ENCODE results near the gene ATXN1. TPM values are rescaled to one million over a fixed set of nuclear protein-coding genes. Genes with fewer than 3 reads are reported as not detected.
A peak's percentile ranks its signal among the peaks of the same experiment; 100 is the strongest.

Gene ATXN1
- total RNA-seq, 2 donors from 2014 or later = 41.0 to 115 TPM

DNA sequence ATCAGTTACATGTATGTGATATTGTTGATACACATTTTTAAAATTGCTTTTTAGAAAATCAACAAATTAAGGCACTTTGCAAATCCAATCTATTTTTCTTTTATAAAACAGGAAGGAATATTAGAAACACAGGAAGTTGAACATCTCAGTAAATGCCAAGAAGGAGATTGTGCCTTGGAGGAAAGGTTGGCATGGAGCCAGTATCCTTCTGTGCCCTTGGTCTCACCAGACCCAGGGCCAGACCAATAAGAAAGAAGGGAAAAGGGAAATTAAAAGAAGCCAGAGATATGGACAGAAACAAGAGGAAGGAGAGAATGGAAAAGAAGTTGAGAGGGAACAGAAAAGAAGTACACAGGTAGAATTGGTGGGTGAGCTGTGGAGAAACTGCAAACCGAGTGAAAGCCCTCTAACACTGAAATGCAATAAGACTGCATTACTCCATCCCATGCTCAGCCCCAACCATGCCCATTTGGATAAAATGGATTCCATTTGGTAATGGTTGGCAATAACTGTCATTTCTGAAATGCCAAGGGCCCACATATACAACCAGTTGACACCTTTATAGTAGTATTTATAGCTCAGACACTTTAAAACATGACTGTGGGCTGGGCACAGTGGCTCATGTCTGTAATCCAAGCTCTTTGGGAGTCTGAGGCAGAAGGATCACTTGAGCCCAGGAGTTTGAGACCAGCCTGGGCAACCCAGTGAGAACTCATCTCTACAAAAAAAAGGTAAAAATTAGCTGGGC lies 389.1 kb downstream of the ATXN1 start:
- Mint-ChIP-seq H3K27me3 (no peaks in the 10 kb centered on the region), H3K9me3 (no peaks in the 10 kb centered on the region), H3K4me1 (peaks cover 9% of the 10 kb centered on the region), H3K27ac (no peak overlapping the region), H3K4me3 (no peak overlapping the region), H3K36me3 (ENCODE audit: low read depth) (peaks cover 32% of the 10 kb centered on the region)
- ATAC-seq (replicated peaks) = no peak

DNA sequence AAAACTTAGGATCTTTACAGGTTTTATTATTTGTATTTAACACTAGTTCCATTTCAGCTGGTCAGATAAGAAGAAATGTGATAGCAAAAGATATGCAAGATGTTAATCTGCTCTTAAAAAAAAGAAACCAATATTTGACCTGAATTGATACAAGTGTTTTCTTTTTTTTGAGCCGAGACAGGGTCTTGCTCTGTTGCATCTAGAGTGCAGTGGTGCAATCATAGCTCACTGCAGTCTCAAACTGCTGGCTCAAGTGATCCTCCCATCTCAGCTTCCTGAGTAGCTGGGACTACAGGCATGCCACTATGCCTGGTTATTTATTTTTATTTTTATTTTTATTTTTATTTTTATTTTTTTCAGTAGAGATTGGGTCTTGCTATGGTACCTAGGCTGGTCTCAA lies 389.9 kb downstream of the ATXN1 start:
- peaks cover 5% of the 10 kb centered on the region for H3K4me1 Mint-ChIP-seq
- no peak overlapping the region for H3K27ac Mint-ChIP-seq
- H3K27me3 Mint-ChIP-seq = no peaks in the 10 kb centered on the region
- peaks cover 32% of the 10 kb centered on the region for H3K36me3 Mint-ChIP-seq (ENCODE audit: low read depth)
- H3K9me3 Mint-ChIP-seq = no peaks in the 10 kb centered on the region
- no peak for ATAC-seq (replicated peaks)
- H3K4me3 Mint-ChIP-seq = no peak overlapping the region

DNA sequence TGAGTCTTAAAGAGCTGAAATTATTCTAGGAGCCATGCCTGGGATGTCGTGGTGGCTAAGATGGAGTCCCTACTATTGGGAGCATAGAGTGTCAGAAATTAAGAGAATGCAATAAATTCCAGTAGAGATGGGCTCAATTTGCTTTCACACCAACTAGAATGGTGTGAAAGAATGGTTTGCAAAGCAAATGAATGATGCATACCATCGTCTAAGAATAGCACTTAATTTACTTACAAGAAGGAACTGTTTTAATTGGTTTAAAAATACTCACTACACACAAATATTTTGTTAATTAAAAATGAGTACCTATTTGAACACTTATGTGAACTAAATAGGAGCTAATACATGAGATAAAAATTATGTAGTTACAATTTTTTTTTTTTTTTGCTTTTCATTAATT lies 390.3 kb downstream of the ATXN1 start:
- Mint-ChIP-seq H3K36me3 (ENCODE audit: low read depth) (peaks cover 35% of the 10 kb centered on the region), H3K4me3 (no peak overlapping the region), H3K27ac (no peak overlapping the region), H3K4me1 (peaks cover 5% of the 10 kb centered on the region), H3K9me3 (no peaks in the 10 kb centered on the region), H3K27me3 (no peaks in the 10 kb centered on the region)
- ATAC-seq (replicated peaks) = no peak

DNA sequence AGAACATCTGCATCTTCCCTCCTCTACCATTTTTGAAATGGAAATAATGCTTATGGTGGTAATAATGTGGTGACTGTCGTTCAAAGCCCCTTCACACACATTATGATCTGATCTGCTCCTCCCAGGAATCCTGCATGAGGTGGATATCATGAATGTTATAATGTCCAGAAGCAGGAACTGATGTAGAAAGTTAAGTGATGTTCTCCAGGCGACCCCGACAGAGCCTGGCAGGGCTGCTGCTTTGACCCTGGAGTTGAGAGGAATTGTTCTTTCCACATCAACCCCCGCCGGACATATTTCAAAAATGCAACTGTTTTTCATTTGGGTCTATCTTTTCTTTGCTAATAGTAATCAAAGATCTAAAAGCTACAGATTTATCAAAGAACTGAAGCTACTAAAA lies 391.3 kb downstream of the ATXN1 start:
- H3K9me3 Mint-ChIP-seq = no peaks in the 10 kb centered on the region
- no peak for ATAC-seq (replicated peaks)
- H3K36me3 Mint-ChIP-seq (ENCODE audit: low read depth) = peaks cover 38% of the 10 kb centered on the region
- H3K4me3 Mint-ChIP-seq = no peak overlapping the region
- H3K4me1 Mint-ChIP-seq = peaks cover 5% of the 10 kb centered on the region
- H3K27me3 Mint-ChIP-seq = no peaks in the 10 kb centered on the region
- no peak overlapping the region for H3K27ac Mint-ChIP-seq

DNA sequence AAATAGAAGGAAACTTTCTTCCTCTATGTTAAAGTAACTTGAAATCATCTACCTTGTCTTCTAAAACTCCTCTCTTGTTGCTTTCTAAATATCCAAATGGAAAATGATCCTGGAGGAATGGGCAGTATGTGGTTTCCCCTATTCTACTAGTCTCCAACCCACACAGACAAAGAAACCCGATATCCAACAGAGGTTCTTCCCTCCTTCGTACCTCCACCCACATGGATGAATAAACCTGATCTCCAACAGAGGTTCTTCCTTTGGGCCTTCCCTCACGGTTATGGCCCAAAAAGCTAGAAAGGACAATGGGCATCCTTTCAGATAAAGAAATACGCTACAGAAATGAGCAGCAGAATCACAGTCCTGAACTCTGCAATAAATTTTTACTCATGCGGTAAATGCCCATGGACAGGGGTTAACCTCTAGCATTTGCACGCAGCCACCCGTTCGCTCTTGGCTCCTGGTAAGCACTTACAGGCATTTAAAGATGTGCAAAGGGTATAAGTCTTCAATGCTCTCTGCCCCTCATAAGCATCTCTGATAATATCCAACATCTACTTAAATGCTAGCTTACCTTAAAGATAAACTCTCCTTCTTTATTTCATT lies 392.0 kb downstream of the ATXN1 start:
- Mint-ChIP-seq H3K4me3 (no peak overlapping the region), H3K36me3 (ENCODE audit: low read depth) (peaks cover 35% of the 10 kb centered on the region), H3K4me1 (peaks cover 5% of the 10 kb centered on the region), H3K27me3 (no peaks in the 10 kb centered on the region), H3K9me3 (no peaks in the 10 kb centered on the region), H3K27ac (peak overlapping the region; percentile 28)
- ATAC-seq (replicated peaks) = no peak

DNA sequence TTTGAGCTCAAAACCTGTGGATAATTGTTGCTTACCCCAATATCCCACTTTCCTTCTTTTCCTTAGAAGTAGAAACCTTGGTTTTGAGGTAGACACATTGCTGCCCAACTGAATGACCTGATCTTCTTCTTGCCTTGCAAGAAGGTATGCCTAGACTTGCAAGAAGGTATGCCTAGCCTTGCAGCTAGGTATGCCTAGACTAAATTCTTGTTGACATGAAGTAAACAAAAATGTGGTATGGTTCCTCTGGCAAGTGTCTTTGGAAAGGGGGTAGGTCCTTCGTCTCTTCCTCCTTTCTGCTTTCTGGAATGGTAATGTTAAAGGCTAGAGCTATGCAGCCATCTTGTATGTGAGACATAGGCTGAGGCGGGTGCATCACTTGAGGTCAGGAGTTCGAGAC lies 393.7 kb downstream of the ATXN1 start:
- Mint-ChIP-seq H3K36me3 (ENCODE audit: low read depth) (peaks cover 33% of the 10 kb centered on the region), H3K27ac (no peak overlapping the region), H3K4me3 (no peak overlapping the region)

DNA sequence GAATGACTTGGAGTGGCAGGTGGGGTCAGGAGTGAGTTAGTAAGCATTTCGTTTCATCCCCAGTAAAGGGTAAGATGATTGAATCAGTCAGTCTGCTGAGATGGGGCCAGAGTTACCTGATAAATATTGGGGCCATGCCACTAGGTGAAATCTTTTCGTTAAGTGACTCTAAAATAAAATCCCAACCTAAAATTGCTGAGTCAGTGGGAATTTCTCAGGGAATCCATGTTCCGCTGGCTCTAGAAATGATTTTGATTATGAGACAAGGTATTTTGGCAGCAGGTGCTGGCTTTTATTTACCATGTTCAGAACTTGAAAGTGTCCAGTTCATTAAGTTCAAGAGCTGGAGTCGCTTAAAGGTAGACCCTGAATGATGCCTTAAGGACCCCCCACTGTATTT lies 397.5 kb downstream of the ATXN1 start:
- H3K9me3 Mint-ChIP-seq = no peaks in the 10 kb centered on the region
- no peak overlapping the region for H3K4me3 Mint-ChIP-seq
- no peaks in the 10 kb centered on the region for H3K27me3 Mint-ChIP-seq
- H3K27ac Mint-ChIP-seq = no peak overlapping the region
- H3K36me3 Mint-ChIP-seq (ENCODE audit: low read depth) = peaks cover 28% of the 10 kb centered on the region
- ATAC-seq (replicated peaks) = no peak
- H3K4me1 Mint-ChIP-seq = no peaks in the 10 kb centered on the region

More for the DNA sequence above, 393.7 kb downstream of the ATXN1 start:
- Mint-ChIP-seq H3K27me3 (no peaks in the 10 kb centered on the region), H3K9me3 (no peaks in the 10 kb centered on the region), H3K4me1 (peaks cover 5% of the 10 kb centered on the region)
- no peak for ATAC-seq (replicated peaks)

DNA sequence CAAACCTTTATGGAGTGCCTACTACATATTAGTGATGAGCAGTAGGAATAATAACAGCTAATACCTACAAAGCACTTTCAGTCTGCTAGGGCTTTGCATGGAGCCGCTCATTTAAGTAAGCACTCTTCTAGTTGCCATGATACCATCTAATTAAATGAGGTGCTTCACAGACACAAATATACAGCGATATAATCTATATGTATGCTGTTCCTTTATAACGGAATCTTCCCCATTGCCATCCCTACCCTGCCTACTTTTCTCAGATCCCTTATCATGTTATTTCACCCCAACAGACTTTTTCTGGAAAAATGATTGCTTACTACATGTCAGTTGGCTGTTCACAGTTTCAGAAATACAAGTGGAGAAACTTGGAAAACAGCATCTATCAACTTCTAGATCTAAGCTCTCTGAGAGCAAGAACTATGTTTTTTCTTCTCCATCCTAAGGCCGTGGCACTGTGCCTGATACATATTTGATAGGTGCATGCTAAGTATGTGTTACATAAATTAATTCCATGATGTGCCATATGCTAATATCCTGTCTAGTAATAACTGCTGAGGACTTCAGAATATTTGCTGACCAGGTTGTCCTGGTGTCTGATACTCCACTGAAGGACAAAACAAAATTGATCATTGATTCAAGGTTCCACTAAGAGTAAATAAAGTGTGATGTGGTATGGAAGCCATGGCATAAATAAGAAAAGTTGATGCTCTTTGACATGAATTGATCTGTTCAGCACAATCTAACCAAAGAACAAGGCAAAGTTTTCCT lies 398.3 kb downstream of the ATXN1 start:
- H3K27me3 Mint-ChIP-seq = no peaks in the 10 kb centered on the region
- no peak for ATAC-seq (replicated peaks)
- H3K4me3 Mint-ChIP-seq = no peak overlapping the region
- peak overlapping the region; percentile 14 for H3K27ac Mint-ChIP-seq
- no peaks in the 10 kb centered on the region for H3K9me3 Mint-ChIP-seq
- no peaks in the 10 kb centered on the region for H3K4me1 Mint-ChIP-seq
- peaks cover 24% of the 10 kb centered on the region for H3K36me3 Mint-ChIP-seq (ENCODE audit: low read depth)

DNA sequence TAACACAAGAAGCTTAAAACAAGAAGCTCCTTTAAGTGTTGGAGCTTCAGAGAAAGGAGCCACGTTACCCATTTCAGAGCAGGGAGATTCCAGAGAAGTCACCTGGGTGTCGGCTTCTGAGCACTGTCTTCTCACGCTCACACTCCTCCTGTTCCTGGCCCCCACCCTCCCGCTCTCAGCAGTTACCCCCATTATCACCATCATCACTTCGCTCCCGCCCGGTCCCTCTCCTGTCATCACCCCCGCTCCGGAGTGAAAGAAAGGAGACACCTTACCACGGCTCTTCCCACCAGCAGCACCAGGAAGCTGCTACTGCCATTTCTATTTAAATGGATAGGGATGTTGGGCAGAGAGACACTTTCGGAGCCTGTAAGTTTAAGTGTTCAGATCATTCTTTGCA lies 399.0 kb downstream of the ATXN1 start:
- H3K4me1 Mint-ChIP-seq = no peaks in the 10 kb centered on the region
- peak overlapping the region; percentile 14 for H3K27ac Mint-ChIP-seq
- H3K36me3 Mint-ChIP-seq (ENCODE audit: low read depth) = peaks cover 24% of the 10 kb centered on the region
- ATAC-seq (replicated peaks) = no peak
- no peaks in the 10 kb centered on the region for H3K27me3 Mint-ChIP-seq
- H3K4me3 Mint-ChIP-seq = no peak overlapping the region
- no peaks in the 10 kb centered on the region for H3K9me3 Mint-ChIP-seq

DNA sequence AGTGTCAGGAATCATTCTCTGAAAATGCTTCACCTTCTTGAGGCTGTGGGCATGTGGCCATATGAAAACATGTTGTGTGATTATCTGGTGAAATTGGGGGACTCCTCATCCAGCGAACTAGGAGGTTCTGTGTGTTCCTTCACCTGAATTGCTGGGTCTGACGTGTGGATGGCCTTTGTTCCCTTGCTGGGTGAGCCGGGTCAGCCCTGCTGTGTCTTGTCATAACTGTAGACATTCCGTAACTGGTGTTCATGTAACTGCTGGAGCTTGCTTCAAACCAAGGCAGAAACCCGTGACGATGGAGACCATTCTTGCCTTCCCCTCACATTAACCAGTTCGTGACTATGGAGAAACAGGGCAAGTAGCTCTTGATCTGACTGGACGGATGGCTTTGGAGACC lies 399.4 kb downstream of the ATXN1 start:
- Mint-ChIP-seq H3K4me1 (no peaks in the 10 kb centered on the region), H3K36me3 (ENCODE audit: low read depth) (peaks cover 24% of the 10 kb centered on the region), H3K4me3 (no peak overlapping the region), H3K27me3 (no peaks in the 10 kb centered on the region), H3K27ac (peak overlapping the region; percentile 14), H3K9me3 (no peaks in the 10 kb centered on the region)
- no peak for ATAC-seq (replicated peaks)

DNA sequence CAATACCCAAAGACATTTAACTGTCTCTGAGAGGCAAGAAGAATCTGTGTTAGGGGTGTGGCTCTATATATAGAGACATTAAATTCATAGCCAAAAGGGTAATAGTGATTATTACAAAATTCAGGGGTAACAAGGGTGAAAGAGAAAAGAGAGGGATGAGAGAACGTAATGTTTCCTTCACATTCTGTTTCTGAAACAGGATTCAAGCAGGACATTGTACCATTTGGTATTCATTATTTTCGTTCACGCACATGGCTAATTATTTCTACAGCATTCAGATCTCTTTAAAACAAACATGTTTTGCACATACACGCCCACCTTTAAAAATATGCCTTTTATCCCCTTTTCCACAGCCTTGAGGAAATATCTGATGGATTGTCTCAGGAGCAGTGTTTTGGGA lies 400.1 kb downstream of the ATXN1 start:
- H3K27me3 Mint-ChIP-seq = no peaks in the 10 kb centered on the region
- ATAC-seq (replicated peaks) = no peak
- peaks cover 2% of the 10 kb centered on the region for H3K4me1 Mint-ChIP-seq
- H3K4me3 Mint-ChIP-seq = no peak overlapping the region
- H3K9me3 Mint-ChIP-seq = no peaks in the 10 kb centered on the region
- peaks cover 26% of the 10 kb centered on the region for H3K36me3 Mint-ChIP-seq (ENCODE audit: low read depth)
- no peak overlapping the region for H3K27ac Mint-ChIP-seq

DNA sequence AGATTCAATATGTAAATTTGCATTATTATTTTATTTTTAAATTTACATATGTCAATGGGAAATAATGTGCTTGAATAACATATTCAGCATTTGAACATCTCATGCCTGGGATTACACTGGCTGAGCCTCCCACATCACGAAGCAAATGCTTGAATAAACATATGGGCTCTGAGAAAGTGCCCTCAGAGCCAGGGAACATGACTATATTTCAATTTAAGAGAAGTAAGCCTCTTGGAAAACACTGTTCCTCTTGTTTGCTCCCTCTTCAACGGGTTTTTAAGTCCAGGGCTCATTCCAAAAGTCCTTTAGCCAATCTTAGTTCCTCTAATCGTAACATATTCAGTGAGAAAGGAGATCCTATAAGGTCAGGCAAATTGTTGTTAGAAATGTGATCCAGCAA lies 400.9 kb downstream of the ATXN1 start:
- peaks cover 25% of the 10 kb centered on the region for H3K36me3 Mint-ChIP-seq (ENCODE audit: low read depth)
- no peak overlapping the region for H3K4me3 Mint-ChIP-seq
- H3K9me3 Mint-ChIP-seq = peaks cover 3% of the 10 kb centered on the region
- H3K27ac Mint-ChIP-seq = no peak overlapping the region
- peaks cover 8% of the 10 kb centered on the region for H3K4me1 Mint-ChIP-seq
- ATAC-seq (replicated peaks) = no peak
- no peaks in the 10 kb centered on the region for H3K27me3 Mint-ChIP-seq

DNA sequence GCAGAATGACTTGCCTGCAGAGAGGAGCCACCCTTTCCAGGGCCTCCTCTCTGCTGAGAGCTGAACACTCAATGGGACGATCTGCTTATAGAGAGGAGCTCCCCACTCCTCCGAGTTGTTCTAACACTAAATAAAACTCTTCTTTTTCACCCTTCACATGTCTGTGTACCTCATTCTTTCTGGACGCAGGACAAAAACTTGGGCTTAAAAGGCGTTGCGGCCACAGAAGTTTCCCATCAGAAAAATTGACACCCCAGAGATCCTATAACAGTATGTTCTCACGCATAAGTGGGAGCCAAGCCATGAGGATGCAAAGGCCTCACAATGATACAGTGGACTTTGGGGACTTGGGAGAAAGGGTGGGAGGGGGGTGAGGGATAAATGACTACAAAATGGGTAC lies 401.7 kb downstream of the ATXN1 start:
- no peak overlapping the region for H3K27ac Mint-ChIP-seq
- no peak for ATAC-seq (replicated peaks)
- peaks cover 8% of the 10 kb centered on the region for H3K4me1 Mint-ChIP-seq
- H3K9me3 Mint-ChIP-seq = peaks cover 3% of the 10 kb centered on the region
- peaks cover 24% of the 10 kb centered on the region for H3K36me3 Mint-ChIP-seq (ENCODE audit: low read depth)
- H3K4me3 Mint-ChIP-seq = no peak overlapping the region
- H3K27me3 Mint-ChIP-seq = no peaks in the 10 kb centered on the region

DNA sequence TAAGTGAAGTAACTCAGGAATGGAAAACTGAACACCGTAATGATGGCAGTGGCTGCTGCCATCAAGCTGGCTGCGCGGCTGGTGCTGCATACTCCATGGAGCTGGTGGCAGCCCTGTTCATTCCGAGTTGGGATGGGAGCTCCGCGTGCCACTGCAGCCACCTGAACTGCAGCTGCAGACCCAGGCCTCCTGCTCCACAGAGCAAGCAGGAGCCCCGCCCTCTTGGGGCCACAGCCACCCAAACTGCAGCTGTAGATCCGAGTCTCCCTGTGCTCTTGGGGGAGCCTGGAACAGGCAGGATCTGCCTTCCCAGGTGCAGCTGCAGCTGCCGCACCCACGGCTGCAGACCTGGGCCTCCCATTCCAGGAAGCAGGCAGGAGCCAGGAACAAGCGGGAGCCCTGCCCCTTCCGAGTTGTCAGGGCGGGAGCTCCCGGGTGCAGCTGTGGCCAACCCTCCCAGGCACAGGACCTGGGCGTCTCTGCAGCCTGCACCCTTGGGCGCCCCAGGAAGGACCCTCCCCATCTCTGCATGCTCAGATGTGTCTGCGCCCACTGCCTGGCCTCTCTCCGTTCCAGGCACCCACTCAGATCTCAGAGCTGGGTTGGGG lies 402.6 kb downstream of the ATXN1 start:
- peaks cover 3% of the 10 kb centered on the region for H3K9me3 Mint-ChIP-seq
- H3K27me3 Mint-ChIP-seq = no peaks in the 10 kb centered on the region
- no peak overlapping the region for H3K4me3 Mint-ChIP-seq
- H3K4me1 Mint-ChIP-seq = peaks cover 8% of the 10 kb centered on the region
- ATAC-seq (replicated peaks) = no peak
- H3K36me3 Mint-ChIP-seq (ENCODE audit: low read depth) = peaks cover 24% of the 10 kb centered on the region
- no peak overlapping the region for H3K27ac Mint-ChIP-seq
